HG02973 (cell line): ENCODE measurements around the gene FBXO27.
"Not testable (repeated sequence)": the region's sequence is repeated elsewhere in the genome, so short reads cannot be mapped to it uniquely, and the experiment has no call there.

Source experiments
- ATAC-seq: cut with Tn5 transposase; IDR thresholded peaks from one replicate; pipeline ENCODE4 v1.9.1; 2021; ENCODE audit warnings: moderate library complexity; ENCODE audit not compliant: unreplicated experiment

The FBXO27 gene

DNA sequence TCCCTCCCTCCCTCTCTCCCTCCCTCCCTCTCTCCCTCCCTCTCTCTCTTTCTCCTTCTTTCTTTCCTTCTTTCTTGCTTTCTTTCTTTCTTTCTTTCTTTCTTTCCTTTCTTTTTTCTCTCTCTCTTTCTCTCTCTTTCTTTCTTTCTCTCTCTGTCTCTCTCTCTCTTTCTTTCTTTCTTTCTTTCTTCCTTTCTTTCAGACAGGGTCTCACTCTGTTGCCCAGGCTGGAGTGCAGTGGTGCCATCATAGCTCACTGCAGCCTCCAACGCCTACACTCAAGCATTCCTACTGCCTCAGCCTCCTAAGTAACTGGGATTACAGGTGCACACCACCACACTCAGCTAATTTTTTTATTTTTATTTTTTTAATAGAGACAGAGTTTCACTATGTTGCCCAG is 42.7 kb downstream of the FBXO27 start:
- ATAC-seq = not testable (repeated sequence)

DNA sequence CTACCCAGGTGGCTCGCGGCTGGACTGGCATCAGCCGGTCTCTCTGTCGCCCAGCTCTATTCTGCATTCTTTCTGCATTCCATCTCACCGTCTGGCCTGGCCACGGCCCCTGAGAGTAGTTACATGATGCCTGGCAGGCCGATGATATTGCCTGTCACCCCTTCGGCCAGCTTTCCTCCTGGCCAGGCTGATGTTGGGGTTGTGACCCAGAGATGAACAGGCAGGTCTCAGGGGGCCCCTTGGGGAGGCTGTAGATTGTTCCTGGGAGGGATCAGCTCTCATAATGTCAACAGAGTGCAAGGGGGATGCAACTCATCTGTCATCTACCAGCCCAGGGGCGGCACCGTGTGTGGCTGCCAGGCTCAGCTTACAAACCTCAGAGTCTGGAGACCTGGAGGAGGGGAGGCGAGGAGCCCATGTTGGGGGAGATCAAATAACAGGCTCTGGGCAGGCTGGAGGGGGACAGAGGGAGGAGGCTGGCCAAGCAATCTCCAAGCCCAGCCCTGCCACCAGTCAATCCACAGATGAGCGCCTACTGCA is 43.2 kb downstream of the FBXO27 start:
- ATAC-seq = no peak

DNA sequence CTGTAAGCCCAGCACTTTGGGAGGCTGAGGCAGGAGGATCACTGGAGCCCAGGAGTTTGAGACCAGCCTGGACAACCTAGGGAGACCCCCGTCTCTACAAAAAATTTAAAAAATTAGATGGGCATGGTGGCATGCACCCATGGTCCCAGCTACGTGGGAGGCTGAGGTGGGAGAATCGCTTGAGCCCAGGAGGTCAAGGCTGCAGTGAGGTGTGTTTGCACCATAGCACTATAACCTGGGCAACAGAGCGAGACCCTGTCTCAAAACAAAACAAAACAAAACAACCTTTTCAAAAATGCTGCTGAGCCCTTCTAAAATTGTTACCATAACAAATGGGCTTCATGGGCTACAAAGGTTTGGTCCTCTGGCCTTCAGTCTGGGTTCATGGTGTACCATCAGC is 43.7 kb downstream of the FBXO27 start:
- not testable (repeated sequence) for ATAC-seq

DNA sequence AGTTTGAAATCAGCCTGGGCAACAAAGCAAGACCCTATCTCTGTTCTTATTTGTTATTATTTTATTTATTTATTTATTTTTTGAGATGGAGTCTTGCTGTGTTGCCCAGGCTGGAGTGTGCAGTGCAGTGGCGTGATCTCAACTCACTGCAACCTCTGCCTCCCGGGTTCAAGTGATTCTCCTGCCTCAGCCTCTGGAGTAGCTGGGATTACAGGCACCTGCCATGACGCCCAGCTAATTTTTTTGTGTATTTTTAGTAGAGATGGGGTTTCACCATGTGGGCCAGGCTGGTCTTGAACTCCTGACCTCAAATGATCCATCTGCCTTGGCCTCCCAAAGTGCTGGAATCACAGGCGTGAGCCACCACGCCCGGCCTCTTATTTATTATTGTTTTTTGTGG is 44.6 kb downstream of the FBXO27 start:
- ATAC-seq = not testable (repeated sequence)

DNA sequence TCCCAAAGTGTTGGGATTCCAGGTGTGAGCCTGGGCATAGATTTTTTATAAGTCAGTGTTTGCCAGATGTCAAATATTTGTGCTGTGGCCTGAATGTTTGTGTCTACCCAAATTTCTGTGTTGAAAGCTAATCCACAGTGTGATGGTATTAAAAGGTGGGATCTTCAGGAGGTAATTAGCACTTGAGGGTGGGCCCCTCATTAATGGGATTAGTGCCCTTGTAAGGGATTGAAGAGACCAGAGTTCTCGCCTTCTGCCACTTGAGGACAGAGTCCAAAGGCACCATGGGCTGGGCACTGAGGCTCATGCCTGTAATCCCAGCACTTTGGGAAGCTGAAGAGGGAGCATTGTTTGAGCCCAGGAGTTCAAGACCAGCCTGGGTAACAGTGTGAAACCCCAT is 47.1 kb downstream of the FBXO27 start:
- ATAC-seq = no peak

DNA sequence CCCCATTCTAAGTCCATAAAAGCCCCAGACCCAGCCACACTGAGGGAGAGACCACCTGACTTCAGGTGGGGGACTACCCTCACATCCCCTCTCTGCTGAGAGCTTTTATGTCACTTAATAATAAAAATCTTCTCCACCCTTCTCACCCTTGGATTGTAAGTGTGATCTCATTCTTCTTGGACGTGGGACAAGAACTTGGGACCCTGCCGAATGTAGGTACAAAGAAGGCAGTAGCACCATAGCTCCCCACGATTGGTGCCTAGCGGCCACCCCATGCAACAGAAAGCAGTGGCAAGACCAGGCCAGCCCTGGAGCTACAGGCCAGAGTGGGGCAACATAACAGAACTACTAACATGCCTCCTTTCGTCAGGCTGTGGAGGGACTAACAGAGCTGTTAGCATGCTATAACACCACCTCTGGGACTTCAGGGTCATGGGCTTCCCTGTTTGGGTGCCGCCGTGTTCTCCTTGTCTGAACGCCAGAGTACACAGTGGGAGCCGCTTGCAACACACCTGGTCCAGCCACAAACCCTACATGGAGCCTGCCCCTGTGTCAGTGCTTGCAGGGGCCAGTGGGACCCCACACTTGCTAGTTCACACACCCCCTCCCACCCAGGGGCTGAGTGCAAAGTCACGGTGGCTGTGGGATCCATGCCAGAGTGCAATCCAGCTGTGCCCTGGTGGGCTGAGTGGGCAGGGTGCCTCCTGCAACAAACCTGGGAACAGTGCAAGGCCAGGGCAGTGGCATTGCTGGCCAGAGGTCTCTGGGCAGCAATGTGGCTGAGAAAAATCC is 51.6 kb downstream of the FBXO27 start:
- no peak for ATAC-seq

DNA sequence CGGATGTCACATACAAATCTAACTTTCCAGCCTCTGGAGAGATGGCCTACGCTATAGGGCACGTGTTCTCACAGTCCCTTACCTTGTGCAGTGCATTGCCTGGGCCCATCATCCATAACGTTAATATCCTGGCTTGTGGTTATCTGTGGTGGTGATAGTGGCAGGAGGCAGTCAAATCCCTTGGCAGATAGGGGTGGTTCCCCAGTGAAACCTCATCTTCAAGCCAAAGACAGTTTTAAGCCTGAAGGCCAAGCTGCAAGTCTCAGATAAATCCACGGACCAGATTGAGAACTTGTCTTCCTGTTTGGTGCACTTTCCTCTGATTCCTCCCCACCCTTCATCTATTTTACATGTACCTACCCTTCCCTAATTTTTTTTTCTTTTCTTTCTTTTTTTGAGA is 52.5 kb downstream of the FBXO27 start:
- ATAC-seq = no peak

DNA sequence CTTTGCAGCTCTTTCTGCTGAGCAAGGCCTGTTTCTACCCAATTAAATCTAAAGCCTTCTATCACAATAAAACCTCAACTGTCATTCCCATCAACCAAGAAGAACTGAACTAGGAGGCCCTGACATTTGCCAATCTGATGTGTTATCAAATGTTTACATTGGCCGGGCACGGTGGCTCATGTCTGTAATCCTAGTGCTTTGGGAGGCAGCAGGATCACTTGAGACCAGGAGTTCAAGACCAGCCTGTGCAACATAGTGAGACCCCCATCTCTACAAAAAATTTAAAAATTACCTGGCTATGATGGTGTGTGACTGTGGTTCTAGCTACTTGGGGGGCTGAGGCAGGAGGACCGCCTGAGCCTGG is 54.0 kb downstream of the FBXO27 start:
- ATAC-seq = no peak

DNA sequence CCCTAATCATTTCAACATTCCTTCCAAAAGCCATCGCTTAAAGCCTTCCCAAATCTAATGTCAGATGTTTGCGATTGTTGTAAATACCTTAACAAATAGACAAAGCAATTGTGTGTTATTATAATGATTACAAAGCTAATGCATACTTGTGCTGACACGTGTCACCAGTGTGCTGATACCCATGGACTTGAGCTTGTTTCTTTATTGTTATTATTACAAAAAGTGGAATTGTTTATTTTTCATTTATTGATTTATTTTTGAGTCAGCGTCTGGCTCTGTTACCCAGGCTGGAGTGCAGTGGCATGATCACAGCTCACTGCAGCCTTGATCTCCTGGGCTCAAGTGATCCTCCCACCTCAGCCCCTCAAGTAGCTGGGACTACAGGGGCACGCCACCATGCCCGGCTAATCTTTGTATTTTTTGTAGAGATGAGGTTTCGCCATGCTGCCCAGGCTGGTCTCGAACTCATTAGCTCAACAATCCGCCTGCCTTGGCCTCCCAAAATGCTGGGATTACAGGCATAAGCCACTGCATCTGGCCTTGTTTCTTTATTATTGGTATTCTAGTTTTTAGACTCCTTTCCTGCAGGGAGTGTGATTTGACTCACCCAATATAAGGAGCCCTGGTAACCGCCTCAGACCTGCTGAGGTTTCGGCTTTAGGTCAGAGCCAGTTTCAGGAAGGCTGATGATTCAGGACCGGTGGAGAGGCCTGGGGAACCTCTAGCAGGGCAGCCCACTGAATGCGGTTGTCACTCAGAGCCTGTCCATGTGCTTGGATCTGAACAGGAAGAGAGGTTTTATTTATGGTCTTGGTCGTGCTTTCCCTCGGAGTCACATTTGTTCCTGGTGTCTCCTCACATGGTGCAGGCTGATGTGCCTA is 54.7 kb downstream of the FBXO27 start:
- peak; percentile 73 for ATAC-seq

DNA sequence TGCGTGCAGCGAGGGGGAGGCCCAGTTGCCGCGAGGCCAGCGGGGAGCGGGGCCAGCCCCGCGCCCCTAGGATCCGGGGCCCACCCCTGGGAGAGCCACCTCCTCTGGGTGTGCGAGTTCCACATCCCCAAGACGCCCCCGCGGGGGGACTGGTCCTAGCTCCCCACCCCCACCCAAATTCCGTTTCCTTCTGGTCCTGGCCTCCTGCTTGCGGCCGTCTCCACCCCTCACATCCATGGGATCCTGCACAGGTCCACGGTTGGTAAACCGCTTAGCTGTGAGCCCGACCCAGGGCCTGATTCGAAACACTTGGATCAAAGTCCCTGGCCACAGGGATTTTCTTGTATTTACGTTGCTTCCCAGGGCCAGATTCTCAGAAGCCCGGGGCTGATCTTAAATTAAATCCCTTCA is 56.5 kb downstream of the FBXO27 start:
- ATAC-seq = no peak

DNA sequence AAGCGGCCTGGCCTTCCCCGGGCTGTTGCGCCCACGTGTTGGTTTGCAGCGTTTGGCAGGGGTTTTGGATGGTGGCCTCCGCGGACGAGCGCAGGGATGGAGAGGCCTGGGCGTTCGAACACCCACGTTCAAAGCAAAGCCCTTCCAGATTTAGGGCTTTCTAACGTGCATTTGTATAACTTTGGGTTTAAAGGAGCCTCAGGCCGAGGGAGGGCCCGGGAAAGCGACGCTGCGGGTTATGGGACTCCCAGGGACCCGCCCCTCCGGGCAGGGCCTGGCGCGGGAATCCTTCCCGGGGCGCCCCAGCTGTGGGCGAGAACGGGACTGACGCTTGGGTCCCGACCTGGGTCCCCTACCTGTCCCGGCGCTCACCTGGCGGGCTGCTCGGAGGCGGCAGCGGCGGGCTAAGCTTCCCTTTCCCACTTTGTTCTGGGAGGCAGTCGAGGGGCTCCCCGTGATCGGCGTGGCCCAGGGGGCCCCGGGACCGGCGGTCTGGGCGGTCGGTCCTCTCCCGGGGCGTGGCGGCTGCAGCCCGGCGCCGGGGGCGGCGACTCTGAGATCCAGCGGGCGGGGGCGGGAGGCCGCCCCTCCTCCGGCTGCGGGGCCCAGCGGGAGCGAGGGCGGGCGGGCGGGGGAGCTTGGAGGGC is 57.0 kb downstream of the FBXO27 start, which contains the start of gene FBXO17:
FBXO17 (minus strand) TSS at position 529 of the 647 bp plus-strand sequence. CDS start 25,423 bp downstream, outside the sequence.
- no peak for ATAC-seq

DNA sequence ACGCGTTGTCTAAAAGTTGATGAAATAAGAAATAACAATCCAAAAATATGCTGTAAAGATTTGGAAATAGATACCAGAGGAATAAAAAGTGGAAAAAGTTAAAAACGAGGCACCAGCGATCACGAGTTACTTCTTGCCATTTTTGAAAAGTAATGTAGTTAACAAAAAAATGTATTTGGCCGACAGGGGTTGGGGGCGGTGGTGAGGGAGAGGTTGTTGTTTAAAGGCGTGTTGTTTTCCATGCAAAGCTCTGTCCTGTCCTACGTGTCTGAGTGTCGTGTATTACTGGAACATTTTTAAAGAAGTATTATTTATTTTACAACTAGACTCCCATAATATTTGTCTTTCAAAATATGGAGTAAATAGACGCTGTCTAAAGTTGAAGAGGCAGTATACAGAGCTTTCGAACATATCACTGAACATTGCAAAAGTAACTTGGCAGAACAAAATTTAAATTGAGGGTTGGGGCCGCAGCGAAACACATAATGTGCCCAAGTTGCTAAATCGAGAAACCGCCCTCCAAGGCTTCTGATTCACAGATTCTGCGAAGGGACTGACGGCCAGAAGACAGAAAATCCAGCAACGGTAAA is 57.6 kb downstream of the FBXO27 start:
- ATAC-seq = no peak
